Gastrocnemius medialis (tissue), 4 donors: ENCODE data around the gene PACRGL. TPM values are rescaled to one million over a fixed set of nuclear protein-coding genes. Genes with fewer than 3 reads are reported as not detected.

Experiments used
- ATAC-seq, 2 donors: fragments of 150-250 bp; one replicate each; pipeline ENCODE4 v1.9.1; 2016
- DNase-seq, 2 donors: peaks; one replicate each; pipeline ENCODE4 v3.0.0-alpha.2; 2019
- H3K27ac ChIP-seq, 4 donors: fragments of 200-600 bp; sonication (generic); 1 replicate in 1 of 4; 2 replicates in 3 of 4; pipeline ENCODE4 v1.5.1; 2016 to 2018; ENCODE audit warnings: mild to moderate bottlenecking in 2 of 4, moderate library complexity in 1 of 4
- H3K27me3 ChIP-seq, 3 donors: fragments of 200-600 bp; sonication (generic) in 2 of 3; 1 replicate in 1 of 3; 2 replicates in 2 of 3; pipeline versions ENCODE4 v1.5.1 to v1.6.0; 2016 to 2019; ENCODE audit warnings: mild to moderate bottlenecking in 1 of 3, moderate library complexity in 1 of 3
- H3K36me3 ChIP-seq, 2 donors: fragments of 200-600 bp; sonication (generic) in 1 of 2; one replicate each; pipeline ENCODE4 v1.5.1; 2017 to 2018
- H3K4me1 ChIP-seq, 2 donors: fragments of 200-600 bp; sonication (generic) in 1 of 2; one replicate each; pipeline ENCODE4 v1.5.1; 2016 to 2017; ENCODE audit warnings: mild to moderate bottlenecking in 2 of 2
- H3K4me3 ChIP-seq, 4 donors: fragments of 200-600 bp; sonication (generic) in 3 of 4; 1 replicate in 1 of 4; 2 replicates in 3 of 4; pipeline ENCODE4 v1.5.1; 2016 to 2019; ENCODE audit warnings: mild to moderate bottlenecking in 2 of 4
- H3K9me3 ChIP-seq, 3 donors: fragments of 200-600 bp; sonication (generic) in 2 of 3; 1 replicate in 1 of 3; 2 replicates in 2 of 3; pipeline ENCODE4 v1.5.1; 2016 to 2019
- CTCF ChIP-seq, 5 experiments: fragments of 450-650 bp in 3 of 5; fragments of 200-600 bp in 2 of 5; sonication (generic) in 2 of 5; IDR thresholded peaks in 4 of 5; conservative IDR thresholded peaks in 1 of 5; 1 replicate in 4 of 5; 2 replicates in 1 of 5; pipeline ENCODE4 v1.5.1; 2016 to 2019; ENCODE audit warnings: antibody characterized with exemption in 5 of 5, mild to moderate bottlenecking in 3 of 5, moderate library complexity in 3 of 5
- POLR2A ChIP-seq, 2 donors: fragments of 450-650 bp; IDR thresholded peaks; one replicate each; pipeline ENCODE4 v1.6.1; 2017; ENCODE audit warnings: antibody characterized with exemption in 2 of 2, mild to moderate bottlenecking in 2 of 2, moderate library complexity in 2 of 2
- in situ Hi-C, 4 donors: fragments of 200-750 bp; cut with MboI; loops; one replicate each; pipeline versions ENCODE4 v1.15.0 to v1.8.0; 2017; ENCODE audit warnings: low sequenced_read_pairs in 4 of 4
- intact Hi-C: fragments of 100-400 bp; cut with DNase I; formaldehyde crosslinking; loops from one replicate; pipeline ENCODE4 v1.15.1; 2023; ENCODE audit warnings: low total_unique reads
- total RNA-seq, 4 donors: library from RNA; depleted of rRNA; stranded (reverse); fragments of >200 nt; gene quantifications; one replicate each; pipeline versions ENCODE4 v1.1.0 to v1.2.3, GENCODE V29; 2016

Gene PACRGL
- total RNA-seq, 4 donors from 2014 or later, result 10.7 to 23.1 (median 14.0) TPM

GRCh38 chr4:20666012-20666860 is 34.0 kb upstream of the PACRGL start:
- H3K4me1 ChIP-seq, result no peaks in the 10 kb centered on the region
- no peak overlapping the region for H3K4me3 ChIP-seq
- H3K27ac ChIP-seq, result no peak overlapping the region
- no peak for TF ChIP-seq CTCF (IDR thresholded peaks at IDR 0.05 in 4 of 5, conservative IDR thresholded peaks at IDR 0.05 in 1 of 5)
- TF ChIP-seq POLR2A (IDR thresholded peaks at IDR 0.05), result no peak
- no peaks in the 10 kb centered on the region for H3K9me3 ChIP-seq
- intact Hi-C loops (no loop called here), in situ Hi-C loops (no loop called here)
- no peaks in the 10 kb centered on the region for H3K27me3 ChIP-seq
- no peak for ATAC-seq
- no peaks in the 10 kb centered on the region for H3K36me3 ChIP-seq
- DNase-seq, result no peak

GRCh38 chr4:20672262-20672661 is 28.0 kb upstream of the PACRGL start:
- Histone ChIP-seq H3K4me1 (no peaks in the 10 kb centered on the region), H3K4me3 (no peak overlapping the region), H3K36me3 (no peaks in the 10 kb centered on the region), H3K27me3 (no peaks in the 10 kb centered on the region), H3K27ac (no peak overlapping the region), H3K9me3 (no peaks in the 10 kb centered on the region)
- intact Hi-C loops (no loop called here), in situ Hi-C loops (no loop called here)
- ATAC-seq (no peak), DNase-seq (no peak)
- no peak for TF ChIP-seq POLR2A (IDR thresholded peaks at IDR 0.05)
- TF ChIP-seq CTCF (IDR thresholded peaks at IDR 0.05 in 4 of 5, conservative IDR thresholded peaks at IDR 0.05 in 1 of 5), result no peak

- DNase-seq (no peak), ATAC-seq (no peak)
- Histone ChIP-seq H3K27me3 (peaks cover 0 to 2% (median 0%) of the 10 kb centered on the region in 3 donors), H3K4me1 (no peaks in the 10 kb centered on the region), H3K9me3 (no peaks in the 10 kb centered on the region), H3K36me3 (no peaks in the 10 kb centered on the region), H3K4me3 (no peak overlapping the region), H3K27ac (no peak overlapping the region)
- in situ Hi-C loops, result loop anchor here in 1 of 4 donors (25.0 kb wide), 2 partner anchors 263 to 1988 kb away; no protein-coding TSS in a partner anchor
- intact Hi-C loops, result no loop called here
- TF ChIP-seq CTCF (IDR thresholded peaks at IDR 0.05 in 4 of 5, conservative IDR thresholded peaks at IDR 0.05 in 1 of 5), result no peak
- no peak for TF ChIP-seq POLR2A (IDR thresholded peaks at IDR 0.05)
Observed at GRCh38 chr4:20675786-20676185, 24.5 kb upstream of the PACRGL start.

- H3K4me1 ChIP-seq, result no peaks in the 10 kb centered on the region
- DNase-seq, result no peak
- ATAC-seq, result no peak
- H3K36me3 ChIP-seq, result no peaks in the 10 kb centered on the region
- H3K4me3 ChIP-seq, result no peak overlapping the region
- peaks cover 0 to 2% (median 0%) of the 10 kb centered on the region in 3 donors for H3K27me3 ChIP-seq
- in situ Hi-C loops (loop anchor here in 1 of 4 donors (25.0 kb wide), 2 partner anchors 264 to 1989 kb away; no protein-coding TSS in a partner anchor), intact Hi-C loops (no loop called here)
- H3K9me3 ChIP-seq, result no peaks in the 10 kb centered on the region
- TF ChIP-seq CTCF (IDR thresholded peaks at IDR 0.05 in 4 of 5, conservative IDR thresholded peaks at IDR 0.05 in 1 of 5), result no peak
- TF ChIP-seq POLR2A (IDR thresholded peaks at IDR 0.05), result no peak
- H3K27ac ChIP-seq, result no peak overlapping the region
Observed at GRCh38 chr4:20676501-20677197, 23.6 kb upstream of the PACRGL start.
